H9 (cell line): Measurements from ENCODE around the gene LMNTD2. TPM values are rescaled to one million over a fixed set of nuclear protein-coding genes. Genes with fewer than 3 reads are reported as not detected.

Experiments used
- DNase-seq: peaks from one replicate; pipeline ENCODE4 v3.0.0-alpha.2; 2017
- H2AFZ ChIP-seq: one replicate; pipeline ENCODE4 v1.6.1; 2013; ENCODE audit warnings: mild to moderate bottlenecking, low read length, control low read depth, moderate library complexity
- H2AK5ac ChIP-seq: 2 replicates; pipeline ENCODE4 v1.6.1; 2013; ENCODE audit warnings: low read length, control low read depth, mixed read lengths; ENCODE audit not compliant: insufficient read length
- H2BK120ac ChIP-seq: one replicate; pipeline ENCODE4 v1.6.1; 2013; ENCODE audit warnings: low read depth, mild to moderate bottlenecking, low read length, control low read depth, inconsistent platforms; ENCODE audit not compliant: poor library complexity, severe bottlenecking
- H2BK12ac ChIP-seq: 2 replicates; pipeline ENCODE4 v1.6.1; 2013; ENCODE audit warnings: low read length, control low read depth, mixed read lengths, low read depth; ENCODE audit not compliant: insufficient read length
- H2BK15ac ChIP-seq: 2 replicates; pipeline ENCODE4 v1.6.1; 2013; ENCODE audit warnings: low read depth, low read length, control low read depth
- H2BK20ac ChIP-seq: one replicate; pipeline ENCODE4 v1.6.1; 2013; ENCODE audit warnings: low read depth, mild to moderate bottlenecking, low read length, control low read depth, inconsistent platforms; ENCODE audit not compliant: poor library complexity, severe bottlenecking
- H2BK5ac ChIP-seq: 2 replicates; pipeline ENCODE4 v1.6.1; 2013; ENCODE audit warnings: low read length, control low read depth, mixed read lengths; ENCODE audit not compliant: insufficient read length
- H3K14ac ChIP-seq: 2 replicates; pipeline ENCODE4 v1.6.1; 2013; ENCODE audit warnings: low read length, control low read depth; ENCODE audit not compliant: insufficient read depth
- H3K18ac ChIP-seq: 2 replicates; pipeline ENCODE4 v1.6.1; 2013; ENCODE audit warnings: low read depth, mild to moderate bottlenecking, mixed read lengths, low read length, control low read depth; ENCODE audit not compliant: insufficient read length
- H3K23ac ChIP-seq: 2 replicates; pipeline ENCODE4 v1.6.1; 2013; ENCODE audit warnings: low read length, control low read depth, mixed read lengths, low read depth; ENCODE audit not compliant: insufficient read length
- H3K23me2 ChIP-seq: 2 replicates; pipeline ENCODE4 v1.6.1; 2013; ENCODE audit warnings: low read depth, mild to moderate bottlenecking, mixed read lengths, low read length, control low read depth; ENCODE audit not compliant: insufficient read length, poor library complexity, severe bottlenecking
- H3K27ac ChIP-seq: 2 replicates; pipeline ENCODE4 v1.5.1; 2013; ENCODE audit warnings: low read length, control low read depth, mixed read lengths, low read depth; ENCODE audit not compliant: insufficient read length
- H3K27me3 ChIP-seq: 2 replicates; pipeline ENCODE4 v1.6.1; 2013; ENCODE audit warnings: low read length, control low read depth, inconsistent platforms; ENCODE audit not compliant: insufficient read depth
- H3K4ac ChIP-seq: 2 replicates; pipeline ENCODE4 v1.6.1; 2013; ENCODE audit warnings: low read depth, mild to moderate bottlenecking, control low read depth, inconsistent platforms, low read length, moderate library complexity
- H3K4me1 ChIP-seq: 2 replicates; pipeline ENCODE4 v1.6.1; 2013; ENCODE audit warnings: low read length, control low read depth, inconsistent platforms; ENCODE audit not compliant: insufficient read depth
- H3K4me2 ChIP-seq: 2 replicates; pipeline ENCODE4 v1.6.1; 2013; ENCODE audit warnings: low read length, control low read depth, mixed read lengths; ENCODE audit not compliant: insufficient read length, insufficient read depth
- H3K56ac ChIP-seq: 2 replicates; pipeline ENCODE4 v1.6.1; 2013; ENCODE audit warnings: low read depth, mild to moderate bottlenecking, mixed read lengths, low read length, control low read depth; ENCODE audit not compliant: insufficient read length
- H3K79me1 ChIP-seq: 2 replicates; pipeline ENCODE4 v1.6.1; 2013; ENCODE audit warnings: low read depth, mild to moderate bottlenecking, moderate library complexity, low read length, control low read depth, inconsistent platforms; ENCODE audit not compliant: insufficient read depth, poor library complexity, severe bottlenecking
- H3K79me2 ChIP-seq: 2 replicates; pipeline ENCODE4 v1.6.1; 2013; ENCODE audit warnings: low read length, control low read depth, inconsistent platforms; ENCODE audit not compliant: insufficient read depth
- H3K9ac ChIP-seq: 2 replicates; pipeline ENCODE4 v1.6.1; 2013; ENCODE audit warnings: low read length, control low read depth, mixed read lengths; ENCODE audit not compliant: insufficient read length; ENCODE audit errors: extremely low read depth
- H3K9me3 ChIP-seq: one replicate; pipeline ENCODE4 v1.6.1; 2013; ENCODE audit warnings: low read depth, low read length, inconsistent platforms; ENCODE audit not compliant: control insufficient read depth
- H3T11ph ChIP-seq: one replicate; pipeline ENCODE4 v1.6.1; 2013; ENCODE audit warnings: mild to moderate bottlenecking, low read length, control low read depth, inconsistent platforms
- H4K20me1 ChIP-seq: one replicate; pipeline ENCODE4 v1.6.1; 2013; ENCODE audit not compliant: control insufficient read depth, insufficient read length, insufficient read depth
- H4K5ac ChIP-seq: 2 replicates; pipeline ENCODE4 v1.6.1; 2013; ENCODE audit warnings: low read depth, mild to moderate bottlenecking, mixed read lengths, low read length, control low read depth; ENCODE audit not compliant: insufficient read length
- H4K8ac ChIP-seq: replicated peaks from 2 replicates; pipeline ENCODE4 v1.6.1; 2013; ENCODE audit warnings: low read length, control low read depth, mixed read lengths, low read depth; ENCODE audit not compliant: insufficient read length
- H4K91ac ChIP-seq: 2 replicates; pipeline ENCODE4 v1.6.1; 2013; ENCODE audit warnings: low read depth, mild to moderate bottlenecking, moderate library complexity, mixed read lengths, low read length, control low read depth; ENCODE audit not compliant: insufficient read length
- H3K27ac Mint-ChIP-seq, 3 experiments: 2 replicates in 2 of 3; 3 replicates in 1 of 3; pipeline ENCODE4 v1.8.0; 2020 to 2021; ENCODE audit warnings: mixed read lengths in 3 of 3, mild to moderate bottlenecking in 1 of 3, moderate library complexity in 1 of 3
- H3K27me3 Mint-ChIP-seq: 2 replicates; pipeline ENCODE4 v1.8.0; 2021; ENCODE audit warnings: low read depth, mild to moderate bottlenecking, moderate library complexity, mixed read lengths
- H3K36me3 Mint-ChIP-seq, 3 experiments: 2 replicates in 2 of 3; 3 replicates in 1 of 3; pipeline ENCODE4 v1.8.0; 2020 to 2021; ENCODE audit warnings: low read depth in 3 of 3, mixed read lengths in 3 of 3; ENCODE audit not compliant: insufficient read depth in 1 of 3
- H3K4me1 Mint-ChIP-seq, 2 experiments: 2 replicates each; pipeline ENCODE4 v1.8.0; 2020; ENCODE audit warnings: mixed read lengths in 2 of 2
- H3K4me3 Mint-ChIP-seq, 2 experiments: 2 replicates in 1 of 2; 3 replicates in 1 of 2; pipeline ENCODE4 v1.8.0; 2020 to 2021; ENCODE audit warnings: mild to moderate bottlenecking in 2 of 2, mixed read lengths in 2 of 2, moderate library complexity in 1 of 2
- H3K9me3 Mint-ChIP-seq, 2 experiments: 2 replicates in 1 of 2; 3 replicates in 1 of 2; pipeline ENCODE4 v1.8.0; 2020; ENCODE audit warnings: mild to moderate bottlenecking in 2 of 2, mixed read lengths in 2 of 2, moderate library complexity in 1 of 2
- CTCF ChIP-seq: fragments of 200-600 bp; sonication (generic); conservative IDR thresholded peaks from 3 replicates; pipeline ENCODE4 v1.8.0; 2021; ENCODE audit warnings: antibody characterized with exemption, mild to moderate bottlenecking
- WGBS: extraction: QIAGEN DNeasy Blood & Tissue Kit; methylation state at CpG from one replicate; pipeline ENCODE4 v1.1.7; 2013; ENCODE audit warnings: missing lambda C conversion rate, low lambda C conversion rate, mixed read lengths; ENCODE audit not compliant: insufficient read length; ENCODE audit errors: extremely low coverage; 5-methylcytosine and 5-hydroxymethylcytosine counted together
- total RNA-seq: library from RNA; stranded (reverse); gene quantifications from 2 replicates; pipeline ENCODE4 v1.2.1, GENCODE V29; 2021

The LMNTD2 gene
- total RNA-seq, 1 experiment from 2014 or later: 4.7 TPM

DNA sequence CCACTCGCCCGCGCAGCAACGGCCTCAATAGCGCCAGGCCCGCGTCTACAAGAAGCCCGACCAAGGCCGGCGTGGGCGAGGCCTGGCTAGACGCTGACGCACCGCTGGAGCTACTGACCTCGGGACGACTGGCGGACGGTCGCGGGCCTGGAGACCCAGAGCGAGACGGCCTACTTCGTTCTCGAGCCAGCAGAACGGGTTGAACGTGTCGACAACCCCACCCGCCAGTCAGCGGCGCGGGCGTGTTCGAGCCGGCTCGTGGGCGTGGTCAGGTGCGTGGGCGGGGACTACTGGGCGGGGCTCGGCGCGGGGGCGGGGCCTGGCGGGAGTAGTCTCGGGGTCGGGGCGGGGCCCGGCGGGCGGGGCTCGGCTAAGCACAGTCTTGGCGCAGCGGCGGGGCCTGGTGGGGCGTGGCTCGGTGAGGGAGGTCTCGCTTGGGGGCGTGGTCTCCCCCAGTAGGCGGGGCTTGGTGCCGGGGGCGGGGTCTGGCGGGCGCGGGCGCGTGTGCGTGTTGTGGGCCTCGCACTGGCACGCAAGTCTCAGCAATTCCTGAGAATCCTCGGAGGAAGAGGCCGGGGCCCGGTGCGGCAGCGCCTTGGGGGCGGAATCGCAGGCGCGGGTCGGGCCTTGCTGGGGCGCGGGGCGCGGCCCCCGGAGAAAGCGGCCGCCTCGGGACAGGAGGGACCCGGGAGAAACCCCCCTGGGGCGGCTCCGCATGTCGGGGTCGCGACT, 53.4 kb downstream of the LMNTD2 start, which contains the start of gene RNH1:
RNH1 (minus strand) TSS at position 248 of the 732 bp plus-strand sequence. CDS start 5,080 bp downstream, outside the sequence.
- WGBS: no CpG with 5 or more reads among the region's 93 CpGs
- Histone ChIP-seq H3K9me3 (no peaks in the 10 kb centered on the region), H3K14ac (peak within 1 kb of the TSS; percentile 93), H4K8ac (no peak within 1 kb of the TSS), H2BK15ac (no peak within 1 kb of the TSS), H3K79me1 (no peaks in the 10 kb centered on the region), H2BK12ac (no peak within 1 kb of the TSS), H3K23me2 (peaks cover 16% of the 10 kb centered on the region), H2AFZ (no peak within 1 kb of the TSS), H2BK5ac (no peak within 1 kb of the TSS), H4K91ac (no peak within 1 kb of the TSS), H3K4me1 (no peaks in the 10 kb centered on the region), H3T11ph (no peak within 1 kb of the TSS), H3K27ac (no peak within 1 kb of the TSS), H3K4ac (no peak within 1 kb of the TSS), H3K23ac (no peak within 1 kb of the TSS), H3K56ac (no peak within 1 kb of the TSS), H2BK20ac (no peak within 1 kb of the TSS), H3K79me2 (peaks cover 2% of the 10 kb centered on the region; the same call in 1 of the 2 replicates), H4K5ac (no peak within 1 kb of the TSS), H4K20me1 (no peaks in the 10 kb centered on the region), H2BK120ac (no peak within 1 kb of the TSS), H2AK5ac (no peak within 1 kb of the TSS), H3K9ac (peak within 1 kb of the TSS; percentile 57), H3K18ac (peak within 1 kb of the TSS; percentile 96), H3K4me2 (peak within 1 kb of the TSS; percentile 91), H3K27me3 (no peaks in the 10 kb centered on the region; the same call in 1 of the 2 replicates)
- Mint-ChIP-seq H3K4me3 (peak within 1 kb of the TSS; percentile 93 to 97), H3K36me3 (peaks cover 11 to 19% (median 14%) of the 10 kb centered on the region in 3 experiments), H3K27me3 (no peaks in the 10 kb centered on the region; the same call in none of the 2 replicates), H3K27ac (peak within 1 kb of the TSS; percentile 97 to 100 (median 99)), H3K9me3 (no peaks in the 10 kb centered on the region), H3K4me1 (peaks cover 3 to 9% of the 10 kb centered on the region in 2 experiments; a peak in 2 of 4 replicates)
- DNase-seq: peak; percentile 96
- no peak for TF ChIP-seq CTCF
